Stimulated activated memory B cell treated with anti-CD40 and anti-IgM and Interleukin-4, amounts not matched to agents 10 μg/mL and 1 μg/mL and 100 μg/mL, for 72 hours (primary cell): ENCODE results near the gene CDC16.

Source experiments
- ATAC-seq: fragments of 150-1000 bp; cut with Tn5 transposase; 2 replicates; pipeline ENCODE4 v1.10.0; 2021
- H3K27ac Mint-ChIP-seq: one replicate; pipeline ENCODE4 v1.8.0; 2022; ENCODE audit warnings: mild to moderate bottlenecking, mixed read lengths
- H3K27me3 Mint-ChIP-seq: one replicate; pipeline ENCODE4 v1.8.0; 2022; ENCODE audit warnings: mixed read lengths
- H3K36me3 Mint-ChIP-seq: one replicate; pipeline ENCODE4 v1.8.0; 2022; ENCODE audit warnings: mixed read lengths
- H3K4me1 Mint-ChIP-seq: one replicate; pipeline ENCODE4 v1.8.0; 2022; ENCODE audit warnings: mixed read lengths
- H3K4me3 Mint-ChIP-seq: one replicate; pipeline ENCODE4 v1.8.0; 2022; ENCODE audit warnings: mild to moderate bottlenecking, moderate library complexity, mixed read lengths
- H3K9me3 Mint-ChIP-seq: one replicate; pipeline ENCODE4 v1.8.0; 2022; ENCODE audit warnings: mixed read lengths

CDC16 gene

GRCh38 chr13:114288157-114288591, 53.5 kb downstream of the CDC16 start:
- H3K4me3 Mint-ChIP-seq, result no peak overlapping the region
- peaks cover 31% of the 10 kb centered on the region for H3K4me1 Mint-ChIP-seq
- peaks cover 77% of the 10 kb centered on the region for H3K36me3 Mint-ChIP-seq
- H3K9me3 Mint-ChIP-seq, result no peaks in the 10 kb centered on the region
- H3K27me3 Mint-ChIP-seq, result no peaks in the 10 kb centered on the region
- no peak overlapping the region for H3K27ac Mint-ChIP-seq
- ATAC-seq, result no peak

GRCh38 chr13:114296448-114296847, 61.8 kb downstream of the CDC16 start:
- Mint-ChIP-seq H3K36me3 (peaks cover 43% of the 10 kb centered on the region), H3K27ac (peak overlapping the region; percentile 68), H3K27me3 (no peaks in the 10 kb centered on the region), H3K9me3 (no peaks in the 10 kb centered on the region), H3K4me1 (peaks cover 21% of the 10 kb centered on the region), H3K4me3 (peak overlapping the region; percentile 29)
- no peak for ATAC-seq

- Mint-ChIP-seq H3K9me3 (no peaks in the 10 kb centered on the region), H3K27me3 (no peaks in the 10 kb centered on the region), H3K27ac (peak overlapping the region; percentile 68), H3K36me3 (peaks cover 43% of the 10 kb centered on the region), H3K4me3 (no peak overlapping the region), H3K4me1 (peaks cover 21% of the 10 kb centered on the region)
- ATAC-seq, result no peak
Measured at GRCh38 chr13:114296902-114297301, 62.2 kb downstream of the CDC16 start.

- peak overlapping the region; percentile 12 for H3K27ac Mint-ChIP-seq
- H3K27me3 Mint-ChIP-seq, result no peaks in the 10 kb centered on the region
- no peak for ATAC-seq
- H3K9me3 Mint-ChIP-seq, result no peaks in the 10 kb centered on the region
- H3K4me3 Mint-ChIP-seq, result no peak overlapping the region
- peaks cover 45% of the 10 kb centered on the region for H3K36me3 Mint-ChIP-seq
- peaks cover 21% of the 10 kb centered on the region for H3K4me1 Mint-ChIP-seq
Measured at GRCh38 chr13:114298866-114299265, 64.2 kb downstream of the CDC16 start.

GRCh38 chr13:114299604-114300305, 65.1 kb downstream of the CDC16 start:
- H3K27me3 Mint-ChIP-seq, result no peaks in the 10 kb centered on the region
- ATAC-seq, result no peak
- no peak overlapping the region for H3K4me3 Mint-ChIP-seq
- H3K4me1 Mint-ChIP-seq, result peaks cover 21% of the 10 kb centered on the region
- no peaks in the 10 kb centered on the region for H3K9me3 Mint-ChIP-seq
- peak overlapping the region; percentile 12 for H3K27ac Mint-ChIP-seq
- peaks cover 47% of the 10 kb centered on the region for H3K36me3 Mint-ChIP-seq

GRCh38 chr13:114303700-114304327, 69.1 kb downstream of the CDC16 start:
- peaks cover 52% of the 10 kb centered on the region for H3K36me3 Mint-ChIP-seq
- no peaks in the 10 kb centered on the region for H3K4me1 Mint-ChIP-seq
- no peak overlapping the region for H3K4me3 Mint-ChIP-seq
- H3K9me3 Mint-ChIP-seq, result no peaks in the 10 kb centered on the region
- ATAC-seq, result no peak
- H3K27ac Mint-ChIP-seq, result no peak overlapping the region
- no peaks in the 10 kb centered on the region for H3K27me3 Mint-ChIP-seq

- H3K4me3 Mint-ChIP-seq, result no peak overlapping the region
- peaks cover 45% of the 10 kb centered on the region for H3K36me3 Mint-ChIP-seq
- no peaks in the 10 kb centered on the region for H3K27me3 Mint-ChIP-seq
- H3K4me1 Mint-ChIP-seq, result no peaks in the 10 kb centered on the region
- no peaks in the 10 kb centered on the region for H3K9me3 Mint-ChIP-seq
- no peak overlapping the region for H3K27ac Mint-ChIP-seq
- ATAC-seq, result no peak
Measured at GRCh38 chr13:114304346-114305034, 69.8 kb downstream of the CDC16 start.

- H3K36me3 Mint-ChIP-seq, result peaks cover 20% of the 10 kb centered on the region
- H3K4me3 Mint-ChIP-seq, result no peak overlapping the region
- peaks cover 16% of the 10 kb centered on the region for H3K4me1 Mint-ChIP-seq
- ATAC-seq, result no peak
- no peaks in the 10 kb centered on the region for H3K9me3 Mint-ChIP-seq
- no peak overlapping the region for H3K27ac Mint-ChIP-seq
- H3K27me3 Mint-ChIP-seq, result no peaks in the 10 kb centered on the region
Measured at GRCh38 chr13:114309086-114309485, 74.4 kb downstream of the CDC16 start.

GRCh38 chr13:114309806-114310410, 75.2 kb downstream of the CDC16 start:
- ATAC-seq, result no peak

GRCh38 chr13:114310956-114311355, 76.3 kb downstream of the CDC16 start:
- Mint-ChIP-seq H3K27ac (no peak overlapping the region), H3K4me1 (peaks cover 27% of the 10 kb centered on the region), H3K27me3 (no peaks in the 10 kb centered on the region), H3K9me3 (no peaks in the 10 kb centered on the region), H3K36me3 (peaks cover 13% of the 10 kb centered on the region), H3K4me3 (no peak overlapping the region)
- no peak for ATAC-seq

More at GRCh38 chr13:114309806-114310410, 75.2 kb downstream of the CDC16 start:
- H3K4me3 Mint-ChIP-seq, result no peak overlapping the region
- H3K27me3 Mint-ChIP-seq, result no peaks in the 10 kb centered on the region
- no peaks in the 10 kb centered on the region for H3K9me3 Mint-ChIP-seq
- H3K36me3 Mint-ChIP-seq, result peaks cover 15% of the 10 kb centered on the region
- H3K4me1 Mint-ChIP-seq, result peaks cover 19% of the 10 kb centered on the region
- no peak overlapping the region for H3K27ac Mint-ChIP-seq

- Mint-ChIP-seq H3K4me3 (no peak overlapping the region), H3K27ac (no peak overlapping the region), H3K27me3 (no peaks in the 10 kb centered on the region), H3K9me3 (no peaks in the 10 kb centered on the region), H3K36me3 (peaks cover 9% of the 10 kb centered on the region), H3K4me1 (peaks cover 27% of the 10 kb centered on the region)
- no peak for ATAC-seq
Measured at GRCh38 chr13:114311387-114311786, 76.7 kb downstream of the CDC16 start.

GRCh38 chr13:114311908-114312307, 77.2 kb downstream of the CDC16 start:
- H3K27ac Mint-ChIP-seq, result no peak overlapping the region
- H3K4me3 Mint-ChIP-seq, result no peak overlapping the region
- peaks cover 32% of the 10 kb centered on the region for H3K4me1 Mint-ChIP-seq

GRCh38 chr13:114313061-114313860, 78.6 kb downstream of the CDC16 start:
- Mint-ChIP-seq H3K4me1 (peaks cover 41% of the 10 kb centered on the region), H3K36me3 (peaks cover 5% of the 10 kb centered on the region), H3K27ac (peak overlapping the region; percentile 98), H3K4me3 (peak overlapping the region; percentile 90), H3K27me3 (no peaks in the 10 kb centered on the region), H3K9me3 (no peaks in the 10 kb centered on the region)
- ATAC-seq, result peak; percentile 62

More at GRCh38 chr13:114311908-114312307, 77.2 kb downstream of the CDC16 start:
- ATAC-seq, result no peak
- H3K9me3 Mint-ChIP-seq, result no peaks in the 10 kb centered on the region
- H3K27me3 Mint-ChIP-seq, result no peaks in the 10 kb centered on the region
- H3K36me3 Mint-ChIP-seq, result peaks cover 8% of the 10 kb centered on the region

- ATAC-seq, result peak; percentile 91
Measured at GRCh38 chr13:114314074-114314912, 79.6 kb downstream of the CDC16 start, which contains the start of gene CHAMP1. Gene CHAMP1, plus strand, starts transcription at chr13:114314503. Its CDS starts 9,340 bp downstream, at chr13:114323843.

More at GRCh38 chr13:114314074-114314912, 79.6 kb downstream of the CDC16 start, which contains the start of gene CHAMP1:
- Mint-ChIP-seq H3K27me3 (no peaks in the 10 kb centered on the region), H3K4me1 (peaks cover 52% of the 10 kb centered on the region), H3K4me3 (peak within 1 kb of the TSS; percentile 90), H3K36me3 (peaks cover 8% of the 10 kb centered on the region), H3K9me3 (no peaks in the 10 kb centered on the region), H3K27ac (peak within 1 kb of the TSS; percentile 98)
